ENCODE measurements around the gene FOXRED1. TPM values are rescaled to one million over a fixed set of nuclear protein-coding genes. Genes with fewer than 3 reads are reported as not detected.

Gene FOXRED1
- total and polyA plus RNA-seq, 2 of the 13 experiments (the other 11 are each of a cell fraction or from before 2014, with no cell fraction given): 29.6 to 42.9 TPM

DNA sequence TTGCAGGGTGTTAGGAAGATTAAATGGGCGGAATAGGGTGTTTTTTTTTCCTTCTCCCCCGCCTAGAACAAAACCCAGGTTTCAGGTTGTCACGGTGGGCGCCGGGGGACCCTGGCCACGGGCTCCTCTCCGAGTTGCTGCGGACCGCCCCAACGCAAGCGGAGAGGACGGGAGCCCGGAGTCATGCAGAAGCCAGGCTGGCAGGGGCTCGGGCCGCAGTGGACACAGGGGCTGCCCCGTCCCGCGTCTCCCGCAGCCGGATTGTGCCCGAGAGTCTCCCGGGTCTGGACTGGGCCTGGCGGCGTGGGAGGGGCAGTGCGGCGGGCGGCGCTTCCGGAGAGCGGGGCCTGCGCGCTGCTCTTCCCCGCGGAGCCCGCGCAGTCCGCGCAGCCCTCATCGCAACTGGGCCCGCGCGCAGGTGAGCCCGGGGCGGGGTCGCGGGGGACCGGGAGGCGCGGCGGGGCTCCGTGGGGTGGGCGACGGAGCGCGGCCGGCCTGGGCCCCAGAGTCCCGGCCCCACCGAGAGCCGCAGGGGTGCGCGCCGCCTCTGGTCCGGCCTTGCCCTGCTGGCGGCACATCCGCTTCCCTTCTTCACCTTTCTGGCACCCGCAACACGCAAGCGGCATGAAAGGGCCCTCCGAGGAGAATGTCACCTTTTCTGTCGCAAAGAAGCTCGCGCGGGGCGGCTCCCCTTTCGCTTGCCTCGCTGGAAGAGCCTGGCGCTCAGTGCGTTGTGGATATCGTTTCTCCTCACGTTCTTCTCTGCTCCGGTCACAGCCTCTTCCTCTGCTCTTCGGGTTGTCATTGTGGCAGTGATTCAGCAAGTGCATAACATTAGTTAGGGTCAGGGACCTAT lies 14.0 kb downstream of the FOXRED1 start, which contains the start of gene TIRAP (continued):
- TF ChIP-seq ZNF891 (CRISPR knock-in tag; IDR thresholded peaks at IDR 0.05) (peak; percentile 24; the same call in 1 of the 2 replicates), KLF15 (CRISPR knock-in tag; IDR thresholded peaks at IDR 0.05; ENCODE audit: borderline replicate concordance) (no peak), KLF16 (CRISPR knock-in tag; IDR thresholded peaks at IDR 0.05) (peak in 1 of 2 experiments; percentile 25; a peak in 1 of 4 replicates), YEATS4 (CRISPR knock-in tag; IDR thresholded peaks at IDR 0.05; ENCODE audit: borderline replicate concordance) (peak; percentile 84), SKI (IDR thresholded peaks at IDR 0.05; ENCODE audit: partially characterized antibody) (no peak), CBX2 (IDR thresholded peaks at IDR 0.05; ENCODE audit: low read depth, low read length) (no peak), CBX2 (CRISPR knock-in tag; IDR thresholded peaks at IDR 0.05; ENCODE audit: low read depth) (no peak), ZIK1 (CRISPR knock-in tag; IDR thresholded peaks at IDR 0.05; ENCODE audit: borderline replicate concordance, low read depth) (no peak), TOPORS (CRISPR knock-in tag; IDR thresholded peaks at IDR 0.05) (peak; percentile 38)
- TF ChIP-seq, protein P1, sequence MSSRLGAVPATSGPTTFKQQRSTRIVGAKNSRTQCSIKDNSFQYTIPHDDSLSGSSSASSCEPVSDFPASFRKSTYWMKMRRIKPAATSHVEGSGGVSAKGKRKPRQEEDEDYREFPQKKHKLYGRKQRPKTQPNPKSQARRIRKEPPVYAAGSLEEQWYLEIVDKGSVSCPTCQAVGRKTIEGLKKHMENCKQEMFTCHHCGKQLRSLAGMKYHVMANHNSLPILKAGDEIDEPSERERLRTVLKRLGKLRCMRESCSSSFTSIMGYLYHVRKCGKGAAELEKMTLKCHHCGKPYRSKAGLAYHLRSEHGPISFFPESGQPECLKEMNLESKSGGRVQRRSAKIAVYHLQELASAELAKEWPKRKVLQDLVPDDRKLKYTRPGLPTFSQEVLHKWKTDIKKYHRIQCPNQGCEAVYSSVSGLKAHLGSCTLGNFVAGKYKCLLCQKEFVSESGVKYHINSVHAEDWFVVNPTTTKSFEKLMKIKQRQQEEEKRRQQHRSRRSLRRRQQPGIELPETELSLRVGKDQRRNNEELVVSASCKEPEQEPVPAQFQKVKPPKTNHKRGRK (CRISPR knock-in tag; IDR thresholded peaks at IDR 0.05): no peak
- TF ChIP-seq, protein P2, sequence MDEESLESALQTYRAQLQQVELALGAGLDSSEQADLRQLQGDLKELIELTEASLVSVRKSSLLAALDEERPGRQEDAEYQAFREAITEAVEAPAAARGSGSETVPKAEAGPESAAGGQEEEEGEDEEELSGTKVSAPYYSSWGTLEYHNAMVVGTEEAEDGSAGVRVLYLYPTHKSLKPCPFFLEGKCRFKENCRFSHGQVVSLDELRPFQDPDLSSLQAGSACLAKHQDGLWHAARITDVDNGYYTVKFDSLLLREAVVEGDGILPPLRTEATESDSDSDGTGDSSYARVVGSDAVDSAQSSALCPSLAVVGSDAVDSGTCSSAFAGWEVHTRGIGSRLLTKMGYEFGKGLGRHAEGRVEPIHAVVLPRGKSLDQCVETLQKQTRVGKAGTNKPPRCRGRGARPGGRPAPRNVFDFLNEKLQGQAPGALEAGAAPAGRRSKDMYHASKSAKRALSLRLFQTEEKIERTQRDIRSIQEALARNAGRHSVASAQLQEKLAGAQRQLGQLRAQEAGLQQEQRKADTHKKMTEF (CRISPR knock-in tag; IDR thresholded peaks at IDR 0.05): peak; percentile 76; the same call in 1 of the 2 replicates
- TF ChIP-seq, protein P3, sequence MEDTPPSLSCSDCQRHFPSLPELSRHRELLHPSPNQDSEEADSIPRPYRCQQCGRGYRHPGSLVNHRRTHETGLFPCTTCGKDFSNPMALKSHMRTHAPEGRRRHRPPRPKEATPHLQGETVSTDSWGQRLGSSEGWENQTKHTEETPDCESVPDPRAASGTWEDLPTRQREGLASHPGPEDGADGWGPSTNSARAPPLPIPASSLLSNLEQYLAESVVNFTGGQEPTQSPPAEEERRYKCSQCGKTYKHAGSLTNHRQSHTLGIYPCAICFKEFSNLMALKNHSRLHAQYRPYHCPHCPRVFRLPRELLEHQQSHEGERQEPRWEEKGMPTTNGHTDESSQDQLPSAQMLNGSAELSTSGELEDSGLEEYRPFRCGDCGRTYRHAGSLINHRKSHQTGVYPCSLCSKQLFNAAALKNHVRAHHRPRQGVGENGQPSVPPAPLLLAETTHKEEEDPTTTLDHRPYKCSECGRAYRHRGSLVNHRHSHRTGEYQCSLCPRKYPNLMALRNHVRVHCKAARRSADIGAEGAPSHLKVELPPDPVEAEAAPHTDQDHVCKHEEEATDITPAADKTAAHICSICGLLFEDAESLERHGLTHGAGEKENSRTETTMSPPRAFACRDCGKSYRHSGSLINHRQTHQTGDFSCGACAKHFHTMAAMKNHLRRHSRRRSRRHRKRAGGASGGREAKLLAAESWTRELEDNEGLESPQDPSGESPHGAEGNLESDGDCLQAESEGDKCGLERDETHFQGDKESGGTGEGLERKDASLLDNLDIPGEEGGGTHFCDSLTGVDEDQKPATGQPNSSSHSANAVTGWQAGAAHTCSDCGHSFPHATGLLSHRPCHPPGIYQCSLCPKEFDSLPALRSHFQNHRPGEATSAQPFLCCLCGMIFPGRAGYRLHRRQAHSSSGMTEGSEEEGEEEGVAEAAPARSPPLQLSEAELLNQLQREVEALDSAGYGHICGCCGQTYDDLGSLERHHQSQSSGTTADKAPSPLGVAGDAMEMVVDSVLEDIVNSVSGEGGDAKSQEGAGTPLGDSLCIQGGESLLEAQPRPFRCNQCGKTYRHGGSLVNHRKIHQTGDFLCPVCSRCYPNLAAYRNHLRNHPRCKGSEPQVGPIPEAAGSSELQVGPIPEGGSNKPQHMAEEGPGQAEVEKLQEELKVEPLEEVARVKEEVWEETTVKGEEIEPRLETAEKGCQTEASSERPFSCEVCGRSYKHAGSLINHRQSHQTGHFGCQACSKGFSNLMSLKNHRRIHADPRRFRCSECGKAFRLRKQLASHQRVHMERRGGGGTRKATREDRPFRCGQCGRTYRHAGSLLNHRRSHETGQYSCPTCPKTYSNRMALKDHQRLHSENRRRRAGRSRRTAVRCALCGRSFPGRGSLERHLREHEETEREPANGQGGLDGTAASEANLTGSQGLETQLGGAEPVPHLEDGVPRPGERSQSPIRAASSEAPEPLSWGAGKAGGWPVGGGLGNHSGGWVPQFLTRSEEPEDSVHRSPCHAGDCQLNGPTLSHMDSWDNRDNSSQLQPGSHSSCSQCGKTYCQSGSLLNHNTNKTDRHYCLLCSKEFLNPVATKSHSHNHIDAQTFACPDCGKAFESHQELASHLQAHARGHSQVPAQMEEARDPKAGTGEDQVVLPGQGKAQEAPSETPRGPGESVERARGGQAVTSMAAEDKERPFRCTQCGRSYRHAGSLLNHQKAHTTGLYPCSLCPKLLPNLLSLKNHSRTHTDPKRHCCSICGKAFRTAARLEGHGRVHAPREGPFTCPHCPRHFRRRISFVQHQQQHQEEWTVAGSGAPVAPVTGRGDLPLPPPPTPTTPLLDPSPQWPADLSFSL (CRISPR knock-in tag; IDR thresholded peaks at IDR 0.05): 0 out of 2 replicates have a peak, but pooled peaks have one; percentile 43
- TF ChIP-seq, protein P4, sequence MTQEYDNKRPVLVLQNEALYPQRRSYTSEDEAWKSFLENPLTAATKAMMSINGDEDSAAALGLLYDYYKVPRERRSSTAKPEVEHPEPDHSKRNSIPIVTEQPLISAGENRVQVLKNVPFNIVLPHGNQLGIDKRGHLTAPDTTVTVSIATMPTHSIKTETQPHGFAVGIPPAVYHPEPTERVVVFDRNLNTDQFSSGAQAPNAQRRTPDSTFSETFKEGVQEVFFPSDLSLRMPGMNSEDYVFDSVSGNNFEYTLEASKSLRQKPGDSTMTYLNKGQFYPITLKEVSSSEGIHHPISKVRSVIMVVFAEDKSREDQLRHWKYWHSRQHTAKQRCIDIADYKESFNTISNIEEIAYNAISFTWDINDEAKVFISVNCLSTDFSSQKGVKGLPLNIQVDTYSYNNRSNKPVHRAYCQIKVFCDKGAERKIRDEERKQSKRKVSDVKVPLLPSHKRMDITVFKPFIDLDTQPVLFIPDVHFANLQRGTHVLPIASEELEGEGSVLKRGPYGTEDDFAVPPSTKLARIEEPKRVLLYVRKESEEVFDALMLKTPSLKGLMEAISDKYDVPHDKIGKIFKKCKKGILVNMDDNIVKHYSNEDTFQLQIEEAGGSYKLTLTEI (CRISPR knock-in tag; conservative IDR thresholded peaks at IDR 0.05): no peak
- TF ChIP-seq, protein P5, sequence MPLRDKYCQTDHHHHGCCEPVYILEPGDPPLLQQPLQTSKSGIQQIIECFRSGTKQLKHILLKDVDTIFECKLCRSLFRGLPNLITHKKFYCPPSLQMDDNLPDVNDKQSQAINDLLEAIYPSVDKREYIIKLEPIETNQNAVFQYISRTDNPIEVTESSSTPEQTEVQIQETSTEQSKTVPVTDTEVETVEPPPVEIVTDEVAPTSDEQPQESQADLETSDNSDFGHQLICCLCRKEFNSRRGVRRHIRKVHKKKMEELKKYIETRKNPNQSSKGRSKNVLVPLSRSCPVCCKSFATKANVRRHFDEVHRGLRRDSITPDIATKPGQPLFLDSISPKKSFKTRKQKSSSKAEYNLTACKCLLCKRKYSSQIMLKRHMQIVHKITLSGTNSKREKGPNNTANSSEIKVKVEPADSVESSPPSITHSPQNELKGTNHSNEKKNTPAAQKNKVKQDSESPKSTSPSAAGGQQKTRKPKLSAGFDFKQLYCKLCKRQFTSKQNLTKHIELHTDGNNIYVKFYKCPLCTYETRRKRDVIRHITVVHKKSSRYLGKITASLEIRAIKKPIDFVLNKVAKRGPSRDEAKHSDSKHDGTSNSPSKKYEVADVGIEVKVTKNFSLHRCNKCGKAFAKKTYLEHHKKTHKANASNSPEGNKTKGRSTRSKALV (CRISPR knock-in tag; IDR thresholded peaks at IDR 0.05): peak; percentile 29; the same call in 1 of the 2 replicates

All from HepG2 (cell line).